OCI-LY3 (cell line): ENCODE measurements around the gene TMTC4.

ENCODE experiments used
- H2AFZ ChIP-seq: fragments of 200-600, 300-600 bp; shearing (Covaris generic); 2 replicates; pipeline ENCODE4 v1.6.0; 2014; ENCODE audit warnings: antibody characterized with exemption, low read depth, low read length
- H3K27ac ChIP-seq: fragments of 200-600, 300-600 bp; sonication (generic); 2 replicates; pipeline ENCODE4 v1.5.1; 2014; ENCODE audit warnings: mild to moderate bottlenecking, low read length, moderate library complexity, mixed read lengths
- H3K27me3 ChIP-seq: fragments of 200-600, 300-600 bp; sonication (generic); 2 replicates; pipeline ENCODE4 v1.6.1; 2014; ENCODE audit warnings: low read depth, low read length, mixed read lengths
- H3K36me3 ChIP-seq: fragments of 200-600, 300-600 bp; sonication (generic); replicated peaks from 2 replicates; pipeline ENCODE3; 2014; ENCODE audit warnings: low read depth, low read length, mixed read lengths
- H3K4me1 ChIP-seq: fragments of 300-600, 200-600 bp; sonication (generic); 2 replicates; pipeline ENCODE4 v1.6.1; 2014; ENCODE audit warnings: low read length, mixed read lengths
- H3K4me2 ChIP-seq: fragments of 200-600, 300-600 bp; sonication (generic); 2 replicates; pipeline ENCODE4 v1.6.1; 2014; ENCODE audit warnings: low read length, mixed read lengths
- H3K4me3 ChIP-seq: fragments of 300-600, 200-600 bp; sonication (generic); 2 replicates; pipeline ENCODE4 v1.5.1; 2014; ENCODE audit warnings: antibody characterized with exemption, mild to moderate bottlenecking, low read length, moderate library complexity
- H3K79me2 ChIP-seq: fragments of 300-600, 200-600 bp; shearing (Covaris generic); 2 replicates; pipeline ENCODE4 v1.6.1; 2014; ENCODE audit warnings: mild to moderate bottlenecking, low read length, mixed read lengths
- H3K9ac ChIP-seq: fragments of 300-600, 200-600 bp; shearing (Covaris generic); 2 replicates; pipeline ENCODE4 v1.6.0; 2014; ENCODE audit warnings: mild to moderate bottlenecking, low read length, moderate library complexity
- H3K9me3 ChIP-seq: fragments of 200-600, 300-600 bp; shearing (Covaris generic); 2 replicates; pipeline ENCODE4 v1.6.1; 2014; ENCODE audit warnings: low read length, mixed read lengths; ENCODE audit not compliant: insufficient read depth
- H4K20me1 ChIP-seq: fragments of 200-600, 300-600 bp; sonication (generic); 2 replicates; pipeline ENCODE4 v1.6.1; 2016; ENCODE audit warnings: low read length, mixed read lengths; ENCODE audit not compliant: insufficient read depth
- EZH2phosphoT487 ChIP-seq: fragments of 200-600 bp; shearing (Covaris generic); IDR thresholded peaks from 2 replicates; pipeline ENCODE4 v1.6.1; 2018; ENCODE audit warnings: antibody characterized with exemption, mixed run types, low read depth
- TF ChIP-seq, protein P1 (sequence below): fragments of 200-600, 300-600 bp; sonication (generic); IDR thresholded peaks from 2 replicates; pipeline ENCODE4 v1.5.1; 2014; ENCODE audit warnings: antibody characterized with exemption, low read length, low read depth

The TMTC4 gene

DNA sequence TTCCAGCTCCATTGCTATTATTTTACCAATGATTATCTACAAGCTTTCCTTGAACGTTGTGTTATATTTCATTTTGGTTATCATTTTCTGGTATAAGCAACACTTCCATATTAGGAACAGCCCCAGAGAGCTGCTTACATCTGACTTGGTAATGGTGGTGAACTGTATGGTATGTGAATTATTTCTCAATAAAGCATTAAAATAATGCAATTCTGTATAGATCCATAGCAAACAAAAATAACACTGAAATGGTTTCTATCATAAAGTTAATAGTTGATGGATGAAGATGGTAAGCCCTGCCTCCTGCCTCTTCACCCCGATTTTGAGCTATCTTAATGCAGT, 113.5 kb downstream of the TMTC4 start:
- H3K79me2 ChIP-seq, result no peaks in the 10 kb centered on the region
- no peaks in the 10 kb centered on the region for H3K9me3 ChIP-seq
- no peak overlapping the region for H3K4me3 ChIP-seq
- H3K27ac ChIP-seq, result no peak overlapping the region
- H2AFZ ChIP-seq, result no peak overlapping the region
- no peak overlapping the region for H3K9ac ChIP-seq
- no peak overlapping the region for H3K4me2 ChIP-seq
- H3K36me3 ChIP-seq, result no peaks in the 10 kb centered on the region
- no peaks in the 10 kb centered on the region for H4K20me1 ChIP-seq
- H3K4me1 ChIP-seq, result no peaks in the 10 kb centered on the region
- no peak for TF ChIP-seq EZH2phosphoT487
- TF ChIP-seq, protein P1, sequence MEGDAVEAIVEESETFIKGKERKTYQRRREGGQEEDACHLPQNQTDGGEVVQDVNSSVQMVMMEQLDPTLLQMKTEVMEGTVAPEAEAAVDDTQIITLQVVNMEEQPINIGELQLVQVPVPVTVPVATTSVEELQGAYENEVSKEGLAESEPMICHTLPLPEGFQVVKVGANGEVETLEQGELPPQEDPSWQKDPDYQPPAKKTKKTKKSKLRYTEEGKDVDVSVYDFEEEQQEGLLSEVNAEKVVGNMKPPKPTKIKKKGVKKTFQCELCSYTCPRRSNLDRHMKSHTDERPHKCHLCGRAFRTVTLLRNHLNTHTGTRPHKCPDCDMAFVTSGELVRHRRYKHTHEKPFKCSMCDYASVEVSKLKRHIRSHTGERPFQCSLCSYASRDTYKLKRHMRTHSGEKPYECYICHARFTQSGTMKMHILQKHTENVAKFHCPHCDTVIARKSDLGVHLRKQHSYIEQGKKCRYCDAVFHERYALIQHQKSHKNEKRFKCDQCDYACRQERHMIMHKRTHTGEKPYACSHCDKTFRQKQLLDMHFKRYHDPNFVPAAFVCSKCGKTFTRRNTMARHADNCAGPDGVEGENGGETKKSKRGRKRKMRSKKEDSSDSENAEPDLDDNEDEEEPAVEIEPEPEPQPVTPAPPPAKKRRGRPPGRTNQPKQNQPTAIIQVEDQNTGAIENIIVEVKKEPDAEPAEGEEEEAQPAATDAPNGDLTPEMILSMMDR, result no peak
- H3K27me3 ChIP-seq, result no peaks in the 10 kb centered on the region

DNA sequence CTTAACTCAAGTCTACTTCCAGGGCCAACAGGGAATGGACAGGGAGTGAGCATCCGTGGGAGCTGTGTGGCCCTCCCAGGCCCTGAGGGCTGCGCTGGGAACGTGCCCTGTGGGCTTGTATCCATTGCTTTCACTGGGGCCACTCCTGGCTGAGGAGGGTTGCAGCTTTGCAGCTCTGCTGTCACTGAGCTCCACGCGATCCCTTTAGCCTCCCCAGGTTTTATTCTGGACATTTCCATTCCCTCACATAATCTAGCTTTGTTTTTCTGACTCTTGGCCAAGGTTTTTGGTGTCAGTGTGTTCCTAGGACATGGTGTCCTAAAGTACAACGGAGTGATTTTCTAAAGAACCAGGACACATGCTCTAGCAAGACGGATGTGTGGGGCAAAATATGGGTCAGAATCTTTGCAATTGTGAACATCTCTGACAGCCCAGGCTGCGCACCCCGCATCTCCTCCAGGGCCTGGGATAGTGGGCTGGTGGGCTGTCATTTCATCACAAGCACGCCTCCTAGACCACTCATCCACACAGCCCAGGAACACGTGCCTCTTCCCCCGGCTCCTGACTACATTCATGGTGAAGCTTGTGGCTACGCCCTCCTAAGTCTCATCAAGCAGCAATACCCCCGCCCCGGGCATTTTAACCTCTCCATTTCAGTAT, 114.0 kb downstream of the TMTC4 start:
- H3K27me3 ChIP-seq, result no peaks in the 10 kb centered on the region
- H3K79me2 ChIP-seq, result no peaks in the 10 kb centered on the region
- H3K36me3 ChIP-seq, result no peaks in the 10 kb centered on the region
- TF ChIP-seq, protein P1, result no peak
- TF ChIP-seq EZH2phosphoT487, result no peak
- H2AFZ ChIP-seq, result no peak overlapping the region
- no peaks in the 10 kb centered on the region for H3K4me1 ChIP-seq
- no peak overlapping the region for H3K4me2 ChIP-seq
- H3K27ac ChIP-seq, result no peak overlapping the region
- H3K9me3 ChIP-seq, result no peaks in the 10 kb centered on the region
- no peak overlapping the region for H3K9ac ChIP-seq
- H3K4me3 ChIP-seq, result no peak overlapping the region
- H4K20me1 ChIP-seq, result no peaks in the 10 kb centered on the region

DNA sequence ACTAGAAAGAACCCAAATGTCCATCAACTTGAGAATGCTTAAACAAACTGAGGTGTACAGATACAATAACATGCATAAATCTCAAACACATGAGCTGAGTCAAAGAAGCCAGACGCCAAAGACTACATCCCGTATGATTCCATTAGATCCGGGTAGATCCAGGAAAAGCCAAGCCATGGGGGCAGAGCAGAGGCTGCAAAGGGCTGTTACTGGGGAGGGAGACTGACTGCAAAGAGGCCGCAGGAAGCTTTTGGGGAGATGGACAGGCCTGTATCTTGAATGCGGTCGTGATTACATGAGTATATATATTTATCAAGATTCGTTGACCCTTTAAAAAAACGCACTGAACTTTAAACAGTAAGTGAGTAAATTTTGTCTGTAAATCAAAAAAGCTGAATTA, 114.7 kb downstream of the TMTC4 start:
- TF ChIP-seq, protein P1, result no peak
- no peaks in the 10 kb centered on the region for H3K36me3 ChIP-seq

More for the DNA sequence above, 114.7 kb downstream of the TMTC4 start:
- Histone ChIP-seq H3K9ac (no peak overlapping the region), H3K4me2 (no peak overlapping the region), H3K4me1 (no peaks in the 10 kb centered on the region), H3K79me2 (no peaks in the 10 kb centered on the region), H2AFZ (no peak overlapping the region), H3K27ac (no peak overlapping the region), H3K27me3 (no peaks in the 10 kb centered on the region), H4K20me1 (no peaks in the 10 kb centered on the region), H3K4me3 (no peak overlapping the region), H3K9me3 (no peaks in the 10 kb centered on the region)
